ENCODE data around the gene FLNC.

FLNC gene, protein sequence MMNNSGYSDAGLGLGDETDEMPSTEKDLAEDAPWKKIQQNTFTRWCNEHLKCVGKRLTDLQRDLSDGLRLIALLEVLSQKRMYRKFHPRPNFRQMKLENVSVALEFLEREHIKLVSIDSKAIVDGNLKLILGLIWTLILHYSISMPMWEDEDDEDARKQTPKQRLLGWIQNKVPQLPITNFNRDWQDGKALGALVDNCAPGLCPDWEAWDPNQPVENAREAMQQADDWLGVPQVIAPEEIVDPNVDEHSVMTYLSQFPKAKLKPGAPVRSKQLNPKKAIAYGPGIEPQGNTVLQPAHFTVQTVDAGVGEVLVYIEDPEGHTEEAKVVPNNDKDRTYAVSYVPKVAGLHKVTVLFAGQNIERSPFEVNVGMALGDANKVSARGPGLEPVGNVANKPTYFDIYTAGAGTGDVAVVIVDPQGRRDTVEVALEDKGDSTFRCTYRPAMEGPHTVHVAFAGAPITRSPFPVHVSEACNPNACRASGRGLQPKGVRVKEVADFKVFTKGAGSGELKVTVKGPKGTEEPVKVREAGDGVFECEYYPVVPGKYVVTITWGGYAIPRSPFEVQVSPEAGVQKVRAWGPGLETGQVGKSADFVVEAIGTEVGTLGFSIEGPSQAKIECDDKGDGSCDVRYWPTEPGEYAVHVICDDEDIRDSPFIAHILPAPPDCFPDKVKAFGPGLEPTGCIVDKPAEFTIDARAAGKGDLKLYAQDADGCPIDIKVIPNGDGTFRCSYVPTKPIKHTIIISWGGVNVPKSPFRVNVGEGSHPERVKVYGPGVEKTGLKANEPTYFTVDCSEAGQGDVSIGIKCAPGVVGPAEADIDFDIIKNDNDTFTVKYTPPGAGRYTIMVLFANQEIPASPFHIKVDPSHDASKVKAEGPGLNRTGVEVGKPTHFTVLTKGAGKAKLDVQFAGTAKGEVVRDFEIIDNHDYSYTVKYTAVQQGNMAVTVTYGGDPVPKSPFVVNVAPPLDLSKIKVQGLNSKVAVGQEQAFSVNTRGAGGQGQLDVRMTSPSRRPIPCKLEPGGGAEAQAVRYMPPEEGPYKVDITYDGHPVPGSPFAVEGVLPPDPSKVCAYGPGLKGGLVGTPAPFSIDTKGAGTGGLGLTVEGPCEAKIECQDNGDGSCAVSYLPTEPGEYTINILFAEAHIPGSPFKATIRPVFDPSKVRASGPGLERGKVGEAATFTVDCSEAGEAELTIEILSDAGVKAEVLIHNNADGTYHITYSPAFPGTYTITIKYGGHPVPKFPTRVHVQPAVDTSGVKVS (N-terminal part only)

DNA sequence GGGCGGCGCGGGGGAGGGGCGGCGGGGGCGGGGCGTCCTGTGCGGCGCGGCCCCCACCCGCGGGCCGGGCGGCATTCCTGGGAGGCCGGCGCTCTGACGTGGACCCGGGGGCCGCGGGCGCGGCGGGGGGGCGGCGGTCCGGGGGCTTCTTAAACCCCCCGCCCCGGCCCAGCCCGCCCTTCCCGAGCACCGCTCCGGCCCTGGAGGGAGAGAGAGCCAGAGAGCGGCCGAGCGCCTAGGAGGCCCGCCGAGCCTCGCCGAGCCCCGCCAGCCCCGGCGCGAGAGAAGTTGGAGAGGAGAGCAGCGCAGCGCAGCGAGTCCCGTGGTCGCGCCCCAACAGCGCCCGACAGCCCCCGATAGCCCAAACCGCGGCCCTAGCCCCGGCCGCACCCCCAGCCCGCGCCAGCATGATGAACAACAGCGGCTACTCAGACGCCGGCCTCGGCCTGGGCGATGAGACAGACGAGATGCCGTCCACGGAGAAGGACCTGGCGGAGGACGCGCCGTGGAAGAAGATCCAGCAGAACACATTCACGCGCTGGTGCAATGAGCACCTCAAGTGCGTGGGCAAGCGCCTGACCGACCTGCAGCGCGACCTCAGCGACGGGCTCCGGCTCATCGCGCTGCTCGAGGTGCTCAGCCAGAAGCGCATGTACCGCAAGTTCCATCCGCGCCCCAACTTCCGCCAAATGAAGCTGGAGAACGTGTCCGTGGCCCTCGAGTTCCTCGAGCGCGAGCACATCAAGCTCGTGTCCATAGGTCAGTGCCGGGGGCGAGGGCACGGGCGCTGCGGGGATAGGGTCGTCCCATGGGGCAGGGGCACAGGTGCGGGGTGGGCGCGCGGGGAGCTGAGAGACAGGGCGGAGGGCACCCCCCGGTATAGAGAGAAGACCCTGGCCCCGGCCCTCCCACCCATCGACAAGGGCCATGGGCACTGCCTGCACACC is at the start of gene FLNC:
TSS of gene FLNC (plus strand) at position 176 of the 947 bp plus-strand sequence. CDS start at position 408, 232 bp downstream.
- DNase-seq, result peak; percentile 35

DNA sequence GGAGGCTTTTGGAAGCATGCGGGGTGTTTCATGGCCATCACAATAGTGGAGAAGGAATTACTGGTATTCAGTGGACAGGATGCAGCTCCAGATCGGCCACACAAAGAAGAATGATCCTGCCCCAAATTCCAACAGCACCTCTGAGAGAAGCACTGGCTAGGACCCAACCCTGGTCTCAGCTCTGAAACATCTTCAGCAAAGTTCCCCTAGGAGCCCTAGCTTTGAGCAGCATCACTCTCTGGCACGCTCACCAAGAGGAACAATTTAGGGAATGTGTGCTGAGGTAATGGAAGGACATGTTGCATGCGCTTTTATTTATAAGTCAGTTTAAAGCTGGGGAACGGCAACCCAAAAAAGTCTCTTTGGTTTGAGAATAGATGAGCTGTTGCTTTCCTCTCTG is 49.1 kb upstream of the FLNC start:
- no peak for DNase-seq

DNA sequence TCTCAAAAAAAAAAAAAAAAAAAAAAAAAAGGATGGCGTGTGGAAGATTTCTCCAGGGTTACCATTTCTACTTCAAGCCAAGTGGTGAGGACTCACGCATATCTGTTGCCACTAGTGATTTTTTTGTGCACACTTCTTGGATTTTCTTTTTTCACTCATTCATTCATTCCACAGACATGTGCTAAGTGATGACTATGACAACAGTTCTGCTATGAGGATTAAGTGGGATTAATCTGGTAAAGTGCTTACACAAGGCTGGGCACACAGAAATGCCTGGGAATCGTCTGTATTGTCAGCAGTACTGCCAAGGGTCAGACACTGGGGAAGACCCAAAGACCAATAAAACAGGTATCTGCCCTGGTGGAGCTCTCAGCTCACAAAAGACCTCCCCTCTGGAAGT is 48.4 kb upstream of the FLNC start:
- DNase-seq, result peak; percentile 62

GRCh38 chr7:128783143-128783861 is 46.9 kb upstream of the FLNC start:
- DNase-seq, result peak; percentile 40

DNA sequence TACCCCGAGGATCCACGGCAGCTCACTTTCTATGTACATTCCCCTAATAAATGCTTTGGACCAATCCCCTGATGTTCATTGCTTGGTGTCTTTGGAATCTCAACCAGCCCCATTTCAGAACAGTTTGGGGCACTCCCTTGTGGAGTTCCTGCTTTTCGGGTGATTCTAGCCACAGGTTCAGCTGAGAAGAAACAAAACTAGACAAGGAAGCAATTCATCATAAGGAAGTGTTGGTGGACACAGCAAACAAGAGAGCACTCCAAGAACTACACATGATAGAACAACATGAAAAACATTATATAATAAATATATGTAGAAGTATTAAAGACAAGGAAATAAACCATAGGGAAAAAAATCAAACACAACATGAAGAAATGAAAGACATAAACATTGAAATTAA is 44.5 kb upstream of the FLNC start:
- no peak for DNase-seq

DNA sequence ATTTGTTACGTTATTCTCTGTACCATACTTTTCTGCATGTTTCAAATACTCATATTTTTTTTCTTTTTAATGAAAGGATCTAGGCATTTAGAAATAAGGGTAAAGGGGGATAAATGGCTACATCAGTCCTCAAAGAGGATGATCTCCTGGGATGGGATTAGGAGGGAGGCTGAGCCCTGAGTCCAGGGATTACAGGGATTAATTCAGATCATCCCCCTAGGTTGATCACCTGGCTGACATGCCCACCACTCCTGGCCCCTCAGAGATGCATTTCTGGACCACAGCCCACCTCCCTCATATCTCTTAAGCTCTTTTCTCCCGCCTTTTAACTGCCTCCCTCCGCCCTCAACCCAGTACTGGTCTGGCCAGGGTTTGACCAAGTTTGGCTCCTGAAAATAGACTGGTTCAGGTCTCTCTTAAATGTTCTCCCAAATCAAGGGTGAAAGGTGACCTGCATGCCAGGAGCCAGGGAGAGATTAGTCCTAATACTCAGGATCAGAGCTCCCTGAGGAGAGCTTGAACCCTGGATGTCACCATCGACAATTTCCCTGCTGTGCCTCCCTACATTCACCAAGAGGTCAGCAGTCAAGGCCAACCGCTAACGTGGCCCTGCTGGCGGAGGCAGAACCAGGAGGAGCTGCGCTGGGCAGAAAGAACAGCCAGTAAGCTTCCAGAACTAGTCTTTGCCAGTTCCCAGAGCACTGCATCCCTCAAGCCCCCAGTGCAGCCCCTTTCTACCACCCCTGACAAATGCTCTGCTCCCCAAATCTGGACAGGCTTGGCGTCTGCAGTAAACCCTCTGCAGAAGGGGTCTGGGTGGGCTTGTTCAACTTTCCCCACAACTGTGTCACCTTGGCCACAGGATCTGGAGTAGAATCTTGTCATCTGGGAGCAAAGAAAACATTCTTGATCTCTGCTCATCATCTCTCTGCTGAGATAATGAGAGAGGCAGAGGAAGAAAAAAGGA is 41.5 kb upstream of the FLNC start:
- peak; percentile 94 for DNase-seq

DNA sequence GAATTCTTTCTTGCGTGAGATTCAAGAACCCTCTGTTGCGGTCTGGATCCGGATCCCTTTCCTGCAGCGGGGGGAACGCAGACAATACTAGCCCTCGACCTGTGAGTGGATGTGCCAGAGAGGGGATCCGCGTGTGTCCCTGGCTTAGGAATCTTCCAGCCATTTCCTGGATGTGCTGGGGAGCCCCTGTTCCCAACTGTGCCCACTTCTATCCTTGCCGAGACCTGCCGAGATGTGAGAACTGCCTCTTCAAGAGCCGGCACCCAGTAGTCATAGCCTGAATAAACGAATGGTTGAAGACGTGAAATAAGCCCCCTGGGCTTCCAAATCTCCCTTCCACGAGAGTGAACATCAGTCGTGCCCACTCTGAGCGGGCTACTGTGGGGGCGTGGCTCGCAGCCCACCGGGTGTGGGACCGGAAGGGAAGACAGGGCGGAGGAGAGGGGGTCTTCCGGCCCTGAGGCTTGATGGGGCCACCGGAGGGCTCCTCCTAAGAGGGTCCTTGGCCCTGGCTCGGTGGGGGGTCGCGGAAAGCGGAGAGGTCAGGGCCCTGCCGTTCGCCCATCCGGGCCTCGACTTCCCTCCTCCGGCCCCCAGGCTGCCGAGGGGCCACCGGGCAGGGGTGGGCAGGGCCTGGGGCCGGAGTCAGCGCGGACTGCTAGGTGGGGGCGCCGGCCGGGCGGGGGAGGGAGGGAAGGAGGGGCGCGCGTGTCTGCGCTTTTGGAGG is 39.7 kb upstream of the FLNC start:
- DNase-seq, result no peak

DNA sequence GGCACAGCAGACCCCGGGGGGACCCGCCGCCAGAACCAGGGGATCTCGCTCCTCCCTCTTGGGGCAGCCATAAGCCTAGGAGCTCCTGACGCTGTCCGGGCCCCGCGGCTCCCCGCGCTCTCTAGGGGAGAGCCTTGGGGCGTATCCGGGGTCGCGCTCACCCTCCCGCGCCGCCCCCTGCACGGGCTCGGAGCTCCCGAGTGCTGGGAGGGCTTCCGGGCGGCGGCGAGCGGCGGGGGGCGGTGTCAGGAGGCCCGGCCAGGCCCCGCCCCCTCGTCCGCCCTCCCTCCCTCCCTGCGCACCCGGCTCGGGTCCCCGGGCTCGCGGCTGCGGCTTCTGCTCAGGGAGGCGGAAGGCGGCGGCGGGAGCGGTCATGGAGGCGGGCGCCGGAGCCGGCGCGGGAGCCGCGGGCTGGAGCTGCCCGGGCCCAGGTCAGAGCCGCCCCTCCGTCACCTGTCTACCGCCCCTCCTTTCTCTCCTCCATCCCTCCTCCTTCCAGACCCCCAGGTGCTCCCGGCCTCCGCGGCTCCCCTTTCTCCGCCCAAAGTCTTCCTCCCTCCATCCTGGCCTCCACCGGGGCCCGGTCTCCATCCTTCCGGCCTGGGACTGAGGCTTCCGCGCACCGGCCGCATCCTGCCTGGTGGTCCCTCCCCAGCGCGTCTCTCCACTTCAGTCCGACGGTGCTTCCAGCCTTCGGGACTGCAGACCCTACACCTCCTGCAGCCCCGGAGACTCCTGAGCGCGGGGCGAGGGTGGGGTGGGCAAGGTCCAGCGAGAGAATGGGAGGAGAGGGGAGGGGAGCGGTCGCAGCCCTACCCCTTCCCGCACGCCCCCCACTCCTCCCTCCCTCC is 38.9 kb upstream of the FLNC start, which contains the start of gene CCDC136:
TSS of gene CCDC136 (plus strand) at position 848 of the 851 bp plus-strand sequence. CDS start 444 bp downstream, outside the sequence.
- peak; percentile 68 for DNase-seq

GRCh38 chr7:128791972-128792327 is 38.3 kb upstream of the FLNC start:
- DNase-seq, result peak; percentile 17

DNA sequence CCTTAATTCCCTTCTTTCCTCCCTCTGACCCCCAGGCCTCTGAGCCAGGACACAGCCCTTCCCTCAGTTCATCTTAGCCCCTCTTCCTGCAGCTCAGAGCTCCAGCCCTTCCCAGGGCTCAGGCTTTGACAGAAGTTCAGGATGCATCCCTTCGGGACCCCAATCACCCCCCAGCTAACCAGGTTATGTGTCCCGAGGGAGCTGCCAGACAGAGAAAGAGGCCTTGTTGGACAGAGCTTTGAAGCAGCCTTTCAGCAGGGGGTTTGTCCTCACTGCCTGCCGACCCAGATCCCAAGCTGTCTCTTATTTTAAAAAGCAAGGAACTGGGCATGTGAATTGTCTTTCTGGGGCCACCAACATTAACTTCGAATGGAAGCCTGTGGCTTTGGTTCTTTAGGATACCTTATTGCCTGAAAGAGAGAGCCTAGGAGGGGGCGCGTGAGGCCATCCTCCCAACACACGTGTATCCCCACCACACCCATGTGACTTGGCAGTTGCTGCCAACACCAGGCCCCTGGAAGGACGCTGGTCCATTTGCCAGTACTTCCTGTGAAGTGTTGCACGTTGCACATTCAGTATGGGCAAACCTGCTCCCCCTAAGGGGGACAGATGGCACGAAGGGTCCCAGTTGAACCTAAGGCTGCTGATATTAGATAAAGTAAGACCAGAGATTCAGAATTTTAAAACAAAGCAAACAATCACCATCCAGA is 37.6 kb upstream of the FLNC start:
- DNase-seq, result peak; percentile 57

DNA sequence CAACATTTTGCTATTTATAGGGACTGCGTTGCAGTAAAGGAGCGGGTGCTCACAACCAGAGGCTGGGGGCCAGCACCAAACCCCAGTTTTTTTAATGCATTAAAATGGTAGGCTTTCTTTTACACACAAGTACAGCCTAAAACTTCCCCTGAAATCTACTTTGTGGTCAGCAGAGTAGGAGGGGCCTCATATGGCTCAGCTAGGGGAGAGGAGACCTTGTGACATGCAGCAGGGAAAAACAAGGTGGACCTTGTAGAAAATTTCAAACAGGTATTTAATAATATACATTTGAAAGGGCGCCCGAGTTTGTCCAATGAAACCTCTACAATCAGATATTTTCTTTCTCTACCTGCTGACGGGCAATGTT is 37.0 kb upstream of the FLNC start:
- DNase-seq, result no peak

DNA sequence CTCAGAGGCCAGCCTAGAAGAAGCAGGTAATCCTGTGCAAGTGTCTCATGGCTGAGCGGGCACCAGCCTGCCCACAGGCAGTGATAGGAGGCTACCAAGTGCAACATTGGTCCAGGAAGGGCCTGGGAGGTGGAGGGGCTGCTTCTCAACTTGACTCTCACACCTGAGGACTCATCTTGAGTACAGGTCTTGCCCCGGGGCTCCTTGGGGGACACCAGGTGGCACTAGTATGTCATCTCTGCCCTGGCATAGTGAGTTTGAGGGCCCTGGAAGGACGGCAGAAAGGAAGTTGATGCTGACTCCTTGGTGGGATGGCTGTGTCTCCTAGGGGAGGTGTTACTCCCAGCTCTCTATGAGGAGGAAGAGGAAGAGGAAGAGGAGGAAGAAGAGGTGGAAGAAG is 36.2 kb upstream of the FLNC start:
- peak; percentile 10 for DNase-seq

- DNase-seq, result no peak
Measured at GRCh38 chr7:128794436-128794835, 35.8 kb upstream of the FLNC start.

- DNase-seq, result no peak
Measured at GRCh38 chr7:128795129-128795528, 35.1 kb upstream of the FLNC start.

DNA sequence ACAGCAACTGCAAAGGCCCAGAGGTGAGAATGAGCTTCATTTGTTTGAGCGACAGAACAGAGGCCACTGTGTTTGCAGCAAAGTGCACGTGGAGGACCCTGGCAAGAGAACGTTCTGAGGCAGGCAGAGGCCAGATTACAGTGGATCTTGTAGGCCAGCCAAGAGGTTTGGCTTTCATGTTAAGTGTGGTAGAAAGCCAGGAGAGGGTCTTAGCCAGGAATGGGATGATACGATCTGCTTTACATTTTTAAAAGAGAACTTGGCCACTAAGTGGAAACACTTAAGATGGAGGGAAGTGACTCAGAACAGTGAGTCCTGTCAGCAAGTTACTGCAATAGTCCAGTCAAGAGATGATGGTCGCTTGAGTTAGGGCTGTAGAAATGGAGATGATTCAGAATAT is 33.9 kb upstream of the FLNC start:
- DNase-seq, result no peak

DNA sequence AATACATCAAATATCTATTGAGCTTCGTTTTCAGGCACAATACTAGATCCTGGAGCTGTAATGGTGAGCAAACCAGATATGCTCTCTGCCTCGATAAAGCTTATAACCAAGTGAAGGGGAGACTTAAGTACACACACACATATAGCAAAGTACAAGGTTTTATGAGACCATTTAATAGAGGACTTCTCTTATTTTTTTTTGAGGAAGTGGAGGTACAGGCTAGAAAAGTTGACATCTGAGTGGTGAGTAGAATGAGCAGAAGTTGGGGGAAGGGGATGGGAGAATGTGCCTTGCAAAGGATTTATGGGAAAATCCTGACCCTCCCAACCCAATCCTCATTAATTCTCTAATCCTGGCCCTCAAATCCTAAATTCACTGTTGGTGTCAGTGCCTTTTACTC is 30.8 kb upstream of the FLNC start:
- peak; percentile 41 for DNase-seq

GRCh38 chr7:128800567-128800966 is 29.6 kb upstream of the FLNC start:
- no peak for DNase-seq

DNA sequence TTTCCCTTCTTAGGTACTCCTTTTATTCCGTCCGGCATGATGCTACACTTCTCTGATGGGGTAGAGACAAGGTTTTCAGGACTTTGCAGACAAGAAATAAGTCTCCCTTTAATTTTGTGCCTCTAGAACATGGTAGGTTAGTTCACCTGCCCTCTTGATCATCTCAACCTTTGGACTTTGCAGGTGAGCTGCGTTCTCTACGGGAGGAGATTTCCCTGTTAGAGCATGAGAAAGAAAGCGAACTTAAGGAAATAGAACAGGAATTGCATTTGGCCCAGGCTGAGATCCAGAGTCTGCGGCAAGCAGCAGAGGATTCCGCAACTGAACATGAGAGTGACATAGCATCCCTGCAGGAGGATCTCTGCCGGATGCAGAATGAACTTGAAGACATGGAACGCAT is 29.2 kb upstream of the FLNC start:
- no peak for DNase-seq
